ENCODE results near the gene P2RX1. TPM values are rescaled to one million over a fixed set of nuclear protein-coding genes. Genes with fewer than 3 reads are reported as not detected.

Gene P2RX1
- total RNA-seq, 2 experiments from 2014 or later, result 0.34 to 1.0 TPM

GRCh38 chr17:3929181-3929580 is 12.9 kb upstream of the P2RX1 start:
- H3K27me3 ChIP-seq (ENCODE audit: control insufficient read depth in 1 of 2, insufficient read depth in 2 of 2, low read length in 2 of 2), result no peaks in the 10 kb centered on the region
- H3K27ac ChIP-seq (ENCODE audit: low read depth in 1 of 2, low read length in 2 of 2), result peak overlapping the region in 1 of 2 donors; percentile 35
- no peak for ATAC-seq (ENCODE audit: poor library complexity)
- Mint-ChIP-seq H3K4me1 (ENCODE audit: low read depth) (no peaks in the 10 kb centered on the region), H3K9me3 (no peaks in the 10 kb centered on the region), H3K27ac (peak overlapping the region; percentile 33), H3K27me3 (no peaks in the 10 kb centered on the region), H3K36me3 (ENCODE audit: low read depth) (peaks cover 82% of the 10 kb centered on the region), H3K4me3 (no peak overlapping the region)
- H3K9me3 ChIP-seq (ENCODE audit: control insufficient read depth in 1 of 2, insufficient read depth in 1 of 2, low read length in 2 of 2), result no peaks in the 10 kb centered on the region
- H3K36me3 ChIP-seq (ENCODE audit: insufficient read depth, low read length), result peaks cover 75% of the 10 kb centered on the region
- DNase-seq, result no peak
- CTCF ChIA-PET, result interaction anchor here (1.6 kb wide), 1 partner anchor 16 kb away, joined by 3 read pairs; no protein-coding TSS in a partner anchor
- POLR2A ChIA-PET, result interaction anchor here (0.6 kb wide), 1 partner anchor 437 kb away, joined by 3 read pairs; no protein-coding TSS in a partner anchor
- intact Hi-C loops (cut with DNase I, micrococcal nuclease), result no loop called here
- no peak for TF ChIP-seq CTCF (IDR thresholded peaks at IDR 0.05)
- no peaks in the 10 kb centered on the region for H3K4me1 ChIP-seq (ENCODE audit: insufficient read depth, low read length)
- H3K4me3 ChIP-seq (ENCODE audit: low read length), result no peak overlapping the region

GRCh38 chr17:3928406-3928805 is 12.1 kb upstream of the P2RX1 start:
- intact Hi-C loops (cut with DNase I, micrococcal nuclease), result no loop called here
- no peaks in the 10 kb centered on the region for H3K9me3 Mint-ChIP-seq
- ATAC-seq (ENCODE audit: poor library complexity) (no peak), DNase-seq (no peak)
- H3K27ac Mint-ChIP-seq, result no peak overlapping the region
- Histone ChIP-seq H3K9me3 (ENCODE audit: control insufficient read depth in 1 of 2, insufficient read depth in 1 of 2, low read length in 2 of 2) (no peaks in the 10 kb centered on the region), H3K27me3 (ENCODE audit: control insufficient read depth in 1 of 2, insufficient read depth in 2 of 2, low read length in 2 of 2) (no peaks in the 10 kb centered on the region), H3K4me3 (ENCODE audit: low read length) (no peak overlapping the region), H3K27ac (ENCODE audit: low read depth in 1 of 2, low read length in 2 of 2) (peak overlapping the region in 1 of 2 donors; percentile 35), H3K4me1 (ENCODE audit: insufficient read depth, low read length) (no peaks in the 10 kb centered on the region), H3K36me3 (ENCODE audit: insufficient read depth, low read length) (peaks cover 73% of the 10 kb centered on the region)
- no peak for TF ChIP-seq CTCF (IDR thresholded peaks at IDR 0.05)
- H3K36me3 Mint-ChIP-seq (ENCODE audit: low read depth), result peaks cover 77% of the 10 kb centered on the region
- H3K27me3 Mint-ChIP-seq, result no peaks in the 10 kb centered on the region
- no peaks in the 10 kb centered on the region for H3K4me1 Mint-ChIP-seq (ENCODE audit: low read depth)
- no peak overlapping the region for H3K4me3 Mint-ChIP-seq
- CTCF ChIA-PET, result interaction anchor here (1.6 kb wide), 1 partner anchor 15 kb away, joined by 3 read pairs; no protein-coding TSS in a partner anchor
- POLR2A ChIA-PET, result no interaction called here

GRCh38 chr17:3927628-3928340 is 11.5 kb upstream of the P2RX1 start:
- CTCF ChIA-PET, result interaction anchor here (1.6 kb wide), 1 partner anchor 15 kb away, joined by 3 read pairs; no protein-coding TSS in a partner anchor
- Mint-ChIP-seq H3K36me3 (ENCODE audit: low read depth) (peaks cover 73% of the 10 kb centered on the region), H3K4me1 (ENCODE audit: low read depth) (no peaks in the 10 kb centered on the region), H3K27ac (no peak overlapping the region), H3K4me3 (no peak overlapping the region), H3K27me3 (no peaks in the 10 kb centered on the region), H3K9me3 (no peaks in the 10 kb centered on the region)
- H3K36me3 ChIP-seq (ENCODE audit: insufficient read depth, low read length), result peaks cover 70% of the 10 kb centered on the region
- no peak for TF ChIP-seq CTCF (IDR thresholded peaks at IDR 0.05)
- no peaks in the 10 kb centered on the region for H3K9me3 ChIP-seq (ENCODE audit: control insufficient read depth in 1 of 2, insufficient read depth in 1 of 2, low read length in 2 of 2)
- DNase-seq (no peak), ATAC-seq (ENCODE audit: poor library complexity) (no peak)
- H3K4me3 ChIP-seq (ENCODE audit: low read length), result no peak overlapping the region
- intact Hi-C loops (cut with DNase I, micrococcal nuclease), result no loop called here
- POLR2A ChIA-PET, result no interaction called here
- H3K27ac ChIP-seq (ENCODE audit: low read depth in 1 of 2, low read length in 2 of 2), result peak overlapping the region in 1 of 2 donors; percentile 21
- no peaks in the 10 kb centered on the region for H3K27me3 ChIP-seq (ENCODE audit: control insufficient read depth in 1 of 2, insufficient read depth in 2 of 2, low read length in 2 of 2)
- no peaks in the 10 kb centered on the region for H3K4me1 ChIP-seq (ENCODE audit: insufficient read depth, low read length)
